A549 treated with AZD2906 at 1 μM for 4 hours (cell line): ENCODE results near the gene SLC9A1. TPM values are rescaled to one million over a fixed set of nuclear protein-coding genes. Genes with fewer than 3 reads are reported as not detected.

Experiments used
- total RNA-seq: library from RNA; stranded (reverse); fragments of 200-300 nt; extraction: Qiagen RNA extraction; gene quantifications from 5 replicates; pipeline ENCODE4 v1.2.3, GENCODE V29; 2022

The SLC9A1 gene
- 15.5 to 18.6 TPM (median 17.4 TPM) in 5 replicates for total RNA-seq

DNA sequence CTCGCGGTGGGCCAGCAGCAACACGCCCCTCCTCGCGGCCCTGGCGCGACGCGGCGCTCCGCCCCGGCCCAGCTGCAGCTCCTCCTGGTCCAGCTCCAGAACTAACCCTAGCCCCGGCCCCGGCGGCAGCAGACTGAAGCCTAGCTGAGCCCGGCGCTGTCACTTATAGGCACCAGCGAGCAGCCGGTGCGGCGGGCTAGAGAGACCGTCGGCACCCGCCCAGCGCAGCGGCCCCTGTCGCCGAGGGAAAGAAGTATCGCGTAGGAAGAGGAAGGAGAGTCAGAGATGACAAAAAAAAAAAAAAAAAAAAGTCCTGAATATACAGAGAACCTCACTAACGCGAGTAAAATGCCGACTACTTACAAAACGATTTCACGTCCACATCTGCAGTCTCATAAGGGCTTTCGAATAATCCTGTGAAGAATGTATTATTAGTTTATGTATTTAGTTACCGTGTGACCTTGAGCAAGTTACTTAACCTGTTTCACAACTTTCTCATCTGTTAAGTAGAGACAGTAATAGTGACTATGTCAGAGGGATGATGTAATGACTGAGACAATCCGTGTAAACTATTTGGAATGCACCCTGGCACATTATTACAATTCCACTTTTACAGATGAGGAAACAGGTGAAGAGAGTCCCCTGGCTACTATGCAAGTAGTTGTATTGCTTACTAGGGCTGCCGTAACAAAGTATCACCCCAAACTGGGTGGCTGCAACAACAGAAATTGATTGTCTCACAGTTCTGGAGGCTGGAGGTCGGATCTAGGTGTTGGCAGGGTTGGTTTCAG is at the start of gene SLC9A1:
Gene SLC9A1 (minus strand): TSS at position 135 of the 791 bp plus-strand sequence. CDS start 791 bp downstream, outside the sequence.

Other genes starting within 250 kb of the SLC9A1 start
- gene NR0B2, start 241.2 kb downstream of the SLC9A1 start, total RNA-seq = 0.05 to 0.10 TPM (median 0.10 TPM) in 3 of 5 replicates, not detected in the others
- gene NUDC, start 233.4 kb downstream of the SLC9A1 start, total RNA-seq = 121 to 141 TPM (median 130 TPM) in 5 replicates
- gene KDF1, start 194.7 kb downstream of the SLC9A1 start, total RNA-seq = 0.24 to 0.42 TPM (median 0.33 TPM) in 5 replicates
- 189 to 300 TPM (median 281 TPM) in 5 replicates for gene TRNP1, start 161.4 kb downstream of the SLC9A1 start, total RNA-seq
- 1.2 to 2.0 TPM (median 1.7 TPM) in 5 replicates for gene TENT5B, start 142.3 kb downstream of the SLC9A1 start, total RNA-seq
- 6.3 to 7.5 TPM (median 7.4 TPM) in 5 replicates for gene WDTC1, start 79.5 kb upstream of the SLC9A1 start, total RNA-seq
- 41.1 to 50.7 TPM (median 48.4 TPM) in 5 replicates for gene TMEM222, start 167.0 kb upstream of the SLC9A1 start, total RNA-seq
- gene SYTL1, start 186.9 kb upstream of the SLC9A1 start, total RNA-seq = 0.26 to 0.63 TPM (median 0.41 TPM) in 5 replicates
- 13.4 to 22.5 TPM (median 18.1 TPM) in 5 replicates for gene MAP3K6, start 211.8 kb upstream of the SLC9A1 start, total RNA-seq
- not detected in 5 replicates for gene FCN3, start 219.7 kb upstream of the SLC9A1 start, total RNA-seq
- not detected in 5 replicates for gene CD164L2, start 228.2 kb upstream of the SLC9A1 start, total RNA-seq
- gene GPR3, start 237.5 kb upstream of the SLC9A1 start, total RNA-seq = 1.4 to 1.8 TPM (median 1.6 TPM) in 5 replicates